NCI-H2227 (cell line): ENCODE measurements around the gene ECHDC3.

Experiments used
- DNase-seq: peaks from one replicate; lab custom pipeline; 2025; ENCODE audit not compliant: unreplicated experiment; lab: John Stamatoyannopoulos, UW

Gene ECHDC3

DNA sequence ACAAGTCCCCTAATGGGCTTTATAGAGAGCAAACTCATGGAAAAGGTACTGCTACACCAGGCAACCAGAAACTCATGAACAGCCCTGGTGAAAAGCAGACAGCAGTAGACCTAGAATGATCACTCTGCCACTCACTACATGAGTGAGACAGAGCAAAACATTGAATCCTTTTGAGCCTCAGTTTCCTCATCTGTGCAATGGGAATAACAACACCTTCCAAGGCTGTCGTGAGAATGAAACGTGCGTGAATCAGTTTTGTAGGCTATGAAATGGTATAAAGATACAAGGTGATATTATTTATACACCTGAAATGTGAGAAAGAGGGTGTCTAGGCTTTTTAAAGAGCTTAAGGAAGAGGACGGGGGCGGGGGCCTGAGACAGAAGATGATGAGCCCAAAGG is 66.6 kb downstream of the ECHDC3 start:
- no peak for DNase-seq

DNA sequence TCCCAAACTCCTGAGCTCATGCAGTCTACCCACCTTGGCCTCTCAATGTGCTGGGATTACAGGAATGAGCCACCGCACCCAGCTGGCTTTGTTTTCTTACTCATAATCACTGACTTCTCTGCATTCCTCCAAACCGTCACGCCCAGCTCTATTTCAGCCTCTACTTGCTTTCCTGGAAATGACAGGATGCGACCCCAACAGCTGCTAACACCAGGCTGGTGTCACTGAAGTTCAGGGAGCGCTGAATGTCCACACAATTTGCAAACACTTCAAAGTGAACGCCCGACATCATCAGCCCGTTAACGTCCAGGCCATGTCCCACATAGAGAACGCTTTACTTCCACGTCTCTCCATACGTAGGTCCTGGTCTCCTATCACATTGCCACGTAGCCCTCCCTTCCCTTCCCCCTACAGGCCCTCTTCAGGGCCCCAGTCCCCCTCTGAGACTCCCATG is 68.2 kb downstream of the ECHDC3 start:
- DNase-seq = peak; percentile 45

DNA sequence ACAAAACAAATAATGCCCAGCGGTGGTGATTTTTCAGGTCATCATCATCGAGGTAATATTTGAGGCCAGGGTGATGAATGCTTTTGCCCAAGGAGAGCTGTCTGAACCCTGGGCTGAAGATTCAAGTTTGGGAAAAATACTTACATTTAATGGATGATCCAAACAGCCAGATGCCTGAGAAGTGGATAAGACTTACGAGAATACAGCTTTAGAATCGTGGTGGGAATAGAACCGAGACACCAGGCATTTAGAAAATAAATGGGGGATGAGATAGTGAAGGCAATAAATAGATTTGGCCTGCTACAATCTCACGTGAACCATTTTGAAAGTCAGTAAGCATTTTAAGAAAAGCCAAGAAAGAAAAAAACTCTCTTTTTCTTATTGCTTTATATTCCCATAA is 68.8 kb downstream of the ECHDC3 start:
- no peak for DNase-seq

DNA sequence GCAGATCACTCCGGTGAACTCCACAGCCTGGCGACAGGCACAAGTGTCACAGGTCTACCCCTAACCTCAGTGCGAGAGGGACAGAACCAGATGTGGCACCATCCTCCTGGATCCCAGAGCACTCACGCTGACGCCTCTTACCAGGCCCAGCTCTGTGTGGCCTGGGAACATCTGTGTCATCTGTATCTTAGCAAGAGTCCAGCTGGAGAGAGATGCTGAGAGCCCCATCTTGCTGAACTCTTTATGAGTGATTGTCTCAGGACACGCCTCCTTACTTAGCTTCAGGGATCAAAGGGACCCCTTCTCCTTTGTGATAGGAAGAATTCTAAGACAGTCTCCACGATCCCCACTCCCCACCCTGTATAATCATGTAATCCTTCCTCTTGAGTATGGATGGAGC is 71.0 kb downstream of the ECHDC3 start:
- DNase-seq = no peak
